Frontal cortex (tissue), 4 donors: ENCODE data around the gene KLHL40. TPM values are rescaled to one million over a fixed set of nuclear protein-coding genes. Genes with fewer than 3 reads are reported as not detected.

Source experiments
- DNase-seq, 2 donors: peaks; one replicate each; pipeline ENCODE4 v3.0.0; 2012; ENCODE audit warnings: low spot score in 2 of 2
- FAIRE-seq: peaks from 2 replicates; lab custom pipeline; 2012; peaks lifted over from hg19 to GRCh38; lab: Jason Lieb, UNC
- total RNA-seq: library from RNA; depleted of rRNA; stranded (reverse); fragments of >200 nt; gene quantifications from one replicate; pipeline ENCODE4 v1.2.3, GENCODE V29; 2014
- donor health status: control.
- donor health status: control.
- donor health status: control.

The KLHL40 gene
- total RNA-seq, 1 donor from 2014 or later = 0.41 TPM

- FAIRE-seq (no peak), DNase-seq (peak; percentile 49 to 65)
Observed at GRCh38 chr3:42655980-42656679, 29.2 kb upstream of the KLHL40 start.

- DNase-seq = peak in 1 of 2 donors; percentile 20
- FAIRE-seq = no peak
Observed at GRCh38 chr3:42656680-42657610, 28.4 kb upstream of the KLHL40 start.

- FAIRE-seq (no peak), DNase-seq (no peak)
Observed at GRCh38 chr3:42657675-42658074, 27.7 kb upstream of the KLHL40 start.

DNA sequence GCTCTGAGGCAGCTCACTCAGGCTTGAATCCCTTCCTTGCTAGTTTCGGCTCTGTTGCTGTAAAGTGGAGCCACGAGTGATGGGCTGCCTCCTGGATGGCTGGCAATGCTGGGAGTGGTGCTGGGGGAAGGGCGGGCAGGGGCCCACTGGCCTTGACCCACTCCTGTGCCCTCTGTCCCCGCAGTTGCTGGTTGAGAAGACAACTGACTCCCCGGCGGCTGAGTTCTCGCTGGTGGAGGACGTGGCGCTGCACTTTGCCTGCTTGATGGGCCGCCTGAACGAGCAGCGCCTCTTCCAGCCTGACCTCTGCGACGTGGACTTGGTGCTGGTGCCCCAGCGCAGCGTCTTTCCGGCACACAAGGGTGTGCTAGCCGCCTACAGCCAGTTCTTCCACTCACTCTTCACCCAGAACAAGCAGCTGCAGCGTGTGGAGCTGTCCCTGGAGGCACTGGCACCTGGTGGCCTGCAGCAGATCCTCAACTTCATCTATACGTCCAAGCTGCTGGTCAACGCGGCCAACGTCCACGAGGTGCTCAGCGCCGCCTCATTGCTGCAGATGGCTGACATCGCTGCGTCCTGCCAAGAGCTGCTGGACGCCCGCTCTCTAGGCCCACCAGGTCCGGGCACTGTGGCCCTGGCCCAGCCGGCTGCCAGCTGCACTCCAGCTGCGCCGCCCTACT is 27.1 kb upstream of the KLHL40 start:
- peak; percentile 25 to 53 for DNase-seq
- no peak for FAIRE-seq

GRCh38 chr3:42658771-42659390 is 26.5 kb upstream of the KLHL40 start:
- FAIRE-seq = no peak
- DNase-seq = peak in 1 of 2 donors; percentile 26

- FAIRE-seq = no peak
- DNase-seq = peak; percentile 28 to 33
Observed at GRCh38 chr3:42659451-42660130, 25.7 kb upstream of the KLHL40 start.

DNA sequence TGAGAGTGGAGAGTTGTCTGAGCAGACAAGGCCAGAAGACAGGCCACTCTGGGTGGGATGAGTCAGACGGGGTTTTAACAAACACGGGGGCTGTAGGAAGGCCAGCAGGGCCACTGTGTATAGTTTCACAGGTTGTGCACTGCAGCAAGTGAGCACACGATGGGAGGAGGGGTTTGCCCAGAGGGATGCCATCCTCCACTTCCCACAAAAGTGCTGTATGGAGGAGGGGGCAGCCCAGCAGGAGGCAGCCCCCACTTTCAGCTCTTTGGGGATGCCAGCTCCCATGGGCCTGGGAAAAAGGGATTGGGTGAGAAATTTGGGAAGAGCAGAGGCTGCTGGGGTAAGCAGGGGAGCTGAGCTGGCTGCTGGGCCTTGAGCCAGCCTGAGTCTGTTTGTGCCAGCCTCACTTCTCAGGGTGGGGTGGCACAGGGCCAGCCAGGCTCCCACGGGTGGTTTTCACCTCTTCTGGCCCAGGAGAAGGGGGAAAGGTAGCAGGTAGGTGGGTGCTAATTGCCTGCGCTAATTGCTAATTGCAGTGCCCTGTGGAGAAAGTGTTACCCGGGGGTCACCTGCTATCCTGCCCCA is 25.1 kb upstream of the KLHL40 start:
- FAIRE-seq (no peak), DNase-seq (peak; percentile 45 to 62)

DNA sequence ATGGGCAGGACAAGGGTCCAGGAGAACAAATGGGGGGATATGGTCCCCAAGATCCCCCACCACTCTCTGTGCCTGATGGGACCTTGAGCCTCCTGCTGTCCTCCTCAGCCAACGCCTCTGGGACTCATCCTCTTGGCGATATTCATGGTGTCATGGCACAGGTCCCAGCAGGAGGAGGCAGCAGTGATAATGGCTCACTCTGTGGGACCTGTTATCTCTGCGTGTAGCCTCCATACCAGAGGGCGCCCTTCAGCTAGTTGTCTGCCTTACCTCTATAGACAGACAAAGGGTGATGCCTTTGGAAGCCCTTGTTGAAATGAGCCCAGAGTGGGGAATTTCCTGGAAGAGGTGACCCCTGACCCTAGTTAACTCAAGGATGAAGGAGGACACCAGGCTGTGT is 24.4 kb upstream of the KLHL40 start:
- peak; percentile 21 to 27 for DNase-seq
- no peak for FAIRE-seq

DNA sequence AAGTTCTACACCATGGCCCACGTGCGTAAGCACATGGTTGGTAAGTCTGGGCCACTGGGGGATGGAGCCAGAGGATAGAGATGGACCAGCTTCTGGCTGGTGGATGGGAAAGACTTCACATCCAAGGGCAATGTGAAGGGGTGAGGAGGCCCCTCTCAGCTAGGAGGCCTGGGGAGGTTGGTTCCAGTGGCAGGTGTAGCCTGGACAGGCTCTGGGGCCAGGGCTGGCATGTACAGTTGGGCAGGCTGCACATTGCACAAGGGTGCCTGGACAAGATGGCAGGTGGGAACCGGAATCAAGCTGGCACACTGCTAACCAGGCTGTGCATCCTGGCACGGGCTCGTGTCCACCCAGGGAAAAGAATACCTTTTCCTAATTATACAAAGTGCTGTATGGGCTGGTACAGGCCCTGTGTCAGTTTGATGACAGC is 23.7 kb upstream of the KLHL40 start:
- FAIRE-seq (no peak), DNase-seq (peak; percentile 16 to 29)

- FAIRE-seq (no peak), DNase-seq (peak; percentile 14 to 23)
Observed at GRCh38 chr3:42662037-42662812, 23.1 kb upstream of the KLHL40 start.

- DNase-seq = peak; percentile 16 to 32
- no peak for FAIRE-seq
Observed at GRCh38 chr3:42662813-42663535, 22.4 kb upstream of the KLHL40 start.

GRCh38 chr3:42663581-42664437 is 21.5 kb upstream of the KLHL40 start:
- FAIRE-seq (no peak), DNase-seq (peak; percentile 17 to 45)

GRCh38 chr3:42664438-42664803 is 20.9 kb upstream of the KLHL40 start:
- DNase-seq = peak in 1 of 2 donors; percentile 27
- no peak for FAIRE-seq

GRCh38 chr3:42665050-42665878 is 20.1 kb upstream of the KLHL40 start:
- no peak for FAIRE-seq
- DNase-seq = peak; percentile 25 to 29

GRCh38 chr3:42666022-42666421 is 19.3 kb upstream of the KLHL40 start:
- no peak for FAIRE-seq

GRCh38 chr3:42666577-42666998 is 18.7 kb upstream of the KLHL40 start:
- FAIRE-seq (no peak), DNase-seq (no peak)

More at GRCh38 chr3:42666022-42666421, 19.3 kb upstream of the KLHL40 start:
- peak in 1 of 2 donors; percentile 19 for DNase-seq
